Amniotic epithelial cell (primary cell): ENCODE results near the gene GAP43.

Source experiments
- DNase-seq: peaks from one replicate; pipeline ENCODE4 v3.0.0-alpha.2; 2010; ENCODE audit warnings: low read depth

The GAP43 gene

DNA sequence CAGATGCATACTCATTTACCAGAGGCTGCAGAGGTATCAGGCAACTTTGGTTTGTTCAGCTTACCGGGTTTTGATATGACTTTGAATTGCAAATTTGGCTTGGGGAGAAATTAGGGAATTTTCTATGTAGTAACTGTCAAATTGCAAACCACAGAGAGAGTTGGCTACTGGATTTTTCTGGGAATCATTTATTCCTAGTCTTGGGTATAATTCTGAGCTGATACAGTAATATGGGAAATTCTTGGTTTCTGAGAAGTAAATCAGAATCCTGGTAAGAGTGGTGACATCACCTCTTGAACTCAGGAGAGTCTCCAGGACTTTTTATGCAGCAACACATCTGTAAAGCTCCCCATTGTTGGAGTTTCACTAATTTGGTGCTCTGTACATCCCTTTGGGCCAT, 39.0 kb downstream of the GAP43 start:
- no peak for DNase-seq

GRCh38 chr3:115663414-115663813, 40.1 kb downstream of the GAP43 start:
- no peak for DNase-seq

DNA sequence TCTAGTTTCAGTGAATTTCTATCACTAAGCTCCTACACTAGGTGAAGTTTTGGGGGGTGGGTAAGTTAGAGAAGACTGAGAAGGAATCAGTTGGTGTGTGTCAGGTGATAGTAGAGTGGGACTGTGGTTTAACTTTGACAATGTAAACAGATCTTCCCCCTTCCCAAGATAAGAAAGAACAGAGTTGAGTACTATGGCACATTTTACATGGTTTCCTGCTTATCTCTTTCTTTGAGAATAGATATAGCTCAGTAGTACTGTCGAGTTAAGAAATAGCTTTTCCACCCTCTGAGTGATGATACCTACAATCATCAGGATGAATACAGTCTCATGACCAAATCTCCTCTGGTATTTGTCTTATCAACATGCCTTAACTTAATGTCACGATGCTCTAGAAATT, 42.8 kb downstream of the GAP43 start:
- DNase-seq = peak; percentile 84

GRCh38 chr3:115666920-115667737, 43.8 kb downstream of the GAP43 start:
- peak; percentile 43 for DNase-seq

GRCh38 chr3:115667738-115668065, 44.4 kb downstream of the GAP43 start:
- no peak for DNase-seq

DNA sequence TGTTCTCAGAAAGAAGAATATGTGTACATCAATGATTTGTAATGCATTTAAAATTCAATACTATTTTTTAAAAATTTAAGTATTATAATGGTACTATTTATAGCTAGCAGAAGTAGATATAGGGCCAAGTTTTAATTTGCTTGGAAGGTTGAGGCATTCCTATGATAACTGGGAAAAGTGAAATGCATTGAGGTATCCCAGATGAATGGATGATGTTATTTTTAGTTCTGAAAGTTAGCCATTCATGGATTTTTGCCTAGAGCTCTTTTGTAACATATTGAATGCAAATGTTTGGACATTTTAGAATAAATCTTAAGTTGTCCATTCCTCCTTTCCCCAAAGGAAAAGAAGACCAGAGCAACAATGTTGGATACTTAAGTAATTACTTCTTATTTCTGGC, 47.6 kb downstream of the GAP43 start:
- DNase-seq = no peak

DNA sequence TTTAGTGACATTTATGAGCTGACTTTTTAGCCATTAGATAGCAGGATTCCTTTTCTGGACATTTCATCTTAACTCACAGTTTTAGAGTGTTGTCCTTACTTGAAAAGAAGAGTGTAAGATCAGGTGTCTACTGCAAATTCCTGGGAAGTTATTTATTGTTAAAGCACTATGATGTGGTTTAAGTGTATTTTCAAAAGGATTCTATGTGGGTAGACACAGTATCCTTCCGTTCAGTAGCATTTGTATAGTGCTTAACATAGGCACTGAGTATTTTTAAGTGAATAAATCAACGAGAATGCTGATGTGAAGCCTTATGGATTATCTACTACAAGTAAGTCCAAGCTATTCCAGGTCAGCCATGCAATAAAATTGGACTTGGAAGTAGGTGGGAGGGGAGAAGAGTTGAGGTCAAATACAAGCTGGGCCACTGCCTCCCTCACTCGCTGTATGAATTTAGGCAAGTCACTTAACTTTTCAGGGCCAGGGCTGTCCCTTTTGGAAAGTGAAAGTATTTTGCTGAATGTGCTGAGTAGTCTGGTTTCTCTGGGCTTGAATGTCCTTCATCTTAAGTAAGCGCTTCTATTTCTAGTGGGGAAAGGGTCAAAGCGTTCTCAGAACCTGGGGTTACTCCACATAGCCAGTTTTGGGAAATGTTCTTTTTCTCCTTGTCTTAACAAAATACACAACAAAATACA, 48.6 kb downstream of the GAP43 start:
- DNase-seq = no peak

- no peak for DNase-seq
Measured at GRCh38 chr3:115673881-115674280, 50.6 kb downstream of the GAP43 start.

GRCh38 chr3:115676336-115676735, 53.0 kb downstream of the GAP43 start:
- no peak for DNase-seq

DNA sequence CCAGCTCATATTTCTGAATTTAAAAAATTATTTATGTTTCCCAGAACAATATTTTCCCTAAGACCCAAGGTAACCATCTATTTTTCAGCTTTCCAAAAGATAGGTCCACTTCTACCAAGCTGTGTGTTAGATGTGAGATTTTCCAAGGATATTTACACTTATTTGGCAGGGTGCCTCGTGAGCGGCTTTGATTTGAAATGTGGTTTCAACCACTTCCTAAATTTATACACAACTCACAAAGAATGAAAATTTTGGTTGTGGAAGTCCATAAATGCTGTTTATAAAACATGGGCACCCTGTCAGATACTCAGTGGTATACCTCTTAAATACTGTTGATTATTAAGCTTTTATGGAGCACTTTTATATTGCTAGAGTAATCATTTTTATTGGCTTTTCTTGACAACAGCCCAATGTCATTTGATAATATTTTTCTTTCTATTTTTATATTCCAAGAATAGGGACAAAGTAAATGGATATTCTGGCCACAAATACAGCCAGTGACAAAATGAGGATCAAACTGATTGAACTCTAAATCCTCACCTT, 57.6 kb downstream of the GAP43 start:
- DNase-seq = no peak

DNA sequence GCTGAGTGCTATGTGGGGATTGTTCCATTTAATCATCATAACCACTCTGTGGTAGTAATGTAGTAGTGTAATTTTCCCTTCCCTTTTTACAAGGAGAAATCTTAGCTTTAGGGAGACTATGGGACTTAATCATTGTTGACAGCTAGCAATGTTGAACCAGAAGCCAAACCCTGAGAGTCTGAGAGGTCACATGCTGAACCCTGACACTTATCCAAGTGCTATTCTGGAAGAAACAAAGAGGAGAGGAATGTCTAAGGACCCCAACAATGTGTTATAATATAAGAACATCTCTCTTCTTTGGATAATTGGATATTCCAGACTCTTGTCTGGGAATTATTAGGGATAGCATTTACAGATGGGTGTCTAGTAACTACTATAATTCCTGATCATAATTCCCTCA, 58.4 kb downstream of the GAP43 start:
- no peak for DNase-seq

- no peak for DNase-seq
Measured at GRCh38 chr3:115683305-115683704, 60.0 kb downstream of the GAP43 start.

DNA sequence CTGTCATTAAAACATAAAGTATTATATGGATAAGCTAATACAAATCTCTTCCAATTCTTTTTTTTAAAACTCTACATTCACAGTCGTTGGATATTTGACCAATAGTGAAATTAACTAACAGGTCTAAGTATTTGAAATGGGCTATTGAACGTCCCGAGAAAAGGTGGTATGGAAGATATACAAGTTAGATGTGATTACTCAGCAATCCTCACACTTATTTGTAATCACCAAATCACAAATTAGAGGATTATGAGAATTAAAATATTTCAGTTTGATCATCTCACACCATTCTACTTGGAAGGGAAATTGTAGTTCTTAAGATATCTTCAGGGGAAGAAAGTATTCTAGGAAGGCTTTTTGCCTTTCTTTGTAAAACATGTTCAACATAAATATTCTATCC, 60.5 kb downstream of the GAP43 start:
- DNase-seq = no peak

- DNase-seq = no peak
Measured at GRCh38 chr3:115685097-115685496, 61.8 kb downstream of the GAP43 start.

DNA sequence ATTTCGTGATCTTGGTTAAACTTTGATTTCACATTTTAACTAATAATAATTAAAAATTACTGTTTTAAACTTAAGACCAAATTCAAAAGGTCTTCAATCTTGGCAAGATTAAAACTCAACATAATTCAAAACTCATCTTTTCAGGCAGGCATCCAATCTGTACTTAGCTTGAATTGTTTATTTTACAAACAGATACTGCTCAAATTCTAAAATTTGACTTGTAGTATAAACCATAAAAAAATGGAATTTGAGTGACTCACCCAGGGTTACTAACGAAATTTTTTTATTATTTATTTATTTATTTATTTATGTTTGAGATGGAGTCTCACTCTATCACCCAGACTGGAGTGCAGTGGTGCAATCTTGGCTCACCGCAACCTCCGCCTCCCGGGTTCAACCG, 64.4 kb downstream of the GAP43 start:
- DNase-seq = no peak

DNA sequence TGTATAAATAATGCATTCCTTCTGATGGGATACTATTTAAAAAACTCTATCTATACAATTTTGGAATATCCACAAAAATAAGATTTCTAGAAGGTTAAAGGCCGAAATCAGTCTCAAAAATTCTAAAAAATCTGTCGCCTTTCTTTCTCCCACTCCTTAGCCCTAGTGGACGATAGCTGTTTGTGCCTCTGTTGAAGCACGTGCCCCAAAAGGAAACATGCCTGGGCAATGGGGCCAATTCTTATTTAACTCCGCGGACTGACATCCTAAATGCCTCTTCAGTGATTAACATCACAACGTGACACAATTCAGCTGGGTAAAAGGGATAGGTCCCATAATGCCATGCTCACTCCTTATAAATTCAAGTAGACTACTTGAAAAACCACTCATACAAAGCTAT, 65.1 kb downstream of the GAP43 start:
- no peak for DNase-seq

- DNase-seq = no peak
Measured at GRCh38 chr3:115689928-115690327, 66.6 kb downstream of the GAP43 start.

DNA sequence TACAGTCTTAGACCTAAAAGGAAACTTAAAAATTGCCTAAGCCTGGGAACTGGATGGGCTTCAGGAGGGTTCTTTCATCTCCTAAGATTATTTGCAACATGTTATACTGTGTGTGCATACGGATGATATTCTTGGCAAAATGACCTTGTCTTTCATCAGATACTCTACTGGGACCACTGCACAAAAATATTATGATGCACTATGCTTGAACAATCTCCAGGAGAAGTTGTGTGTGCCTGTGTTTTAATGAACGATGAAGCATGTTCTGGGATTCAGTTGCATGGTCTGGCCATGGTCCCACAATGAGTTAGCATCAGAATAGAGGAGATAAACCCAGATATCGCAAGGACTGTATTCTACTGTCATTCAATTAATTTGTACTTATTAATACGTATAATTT, 68.7 kb downstream of the GAP43 start:
- DNase-seq = no peak

DNA sequence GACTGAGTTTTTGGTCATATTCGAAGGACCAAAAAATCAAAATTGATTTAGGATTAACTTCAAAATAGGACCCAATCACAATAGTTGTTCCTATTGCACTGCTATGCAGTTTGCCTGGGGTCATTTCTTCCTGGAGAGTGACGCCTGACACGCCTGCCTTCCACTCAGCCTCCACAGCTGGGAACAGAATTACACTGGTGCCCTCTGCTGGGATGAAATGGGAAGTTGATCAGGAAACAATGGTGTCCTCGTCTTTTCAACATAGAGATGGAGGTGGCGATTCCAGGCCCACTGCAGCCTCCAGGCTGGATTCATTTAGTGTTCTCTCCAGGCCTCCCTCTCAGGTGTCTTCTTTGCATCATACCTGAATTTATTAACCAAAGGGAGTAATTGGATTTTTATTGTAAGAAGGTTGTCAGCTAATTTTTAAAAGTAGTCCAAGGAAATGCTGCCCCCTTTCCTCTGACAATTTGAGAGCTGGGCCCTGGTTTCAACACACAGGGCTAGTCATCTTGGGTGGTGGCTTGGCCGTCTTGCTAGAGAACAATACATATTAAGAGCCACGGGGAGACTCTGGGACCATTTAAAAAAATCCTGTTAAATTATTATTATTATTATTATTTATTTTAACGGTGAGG, 69.7 kb downstream of the GAP43 start:
- peak; percentile 57 for DNase-seq

- DNase-seq = no peak
Measured at GRCh38 chr3:115693868-115694267, 70.6 kb downstream of the GAP43 start.

DNA sequence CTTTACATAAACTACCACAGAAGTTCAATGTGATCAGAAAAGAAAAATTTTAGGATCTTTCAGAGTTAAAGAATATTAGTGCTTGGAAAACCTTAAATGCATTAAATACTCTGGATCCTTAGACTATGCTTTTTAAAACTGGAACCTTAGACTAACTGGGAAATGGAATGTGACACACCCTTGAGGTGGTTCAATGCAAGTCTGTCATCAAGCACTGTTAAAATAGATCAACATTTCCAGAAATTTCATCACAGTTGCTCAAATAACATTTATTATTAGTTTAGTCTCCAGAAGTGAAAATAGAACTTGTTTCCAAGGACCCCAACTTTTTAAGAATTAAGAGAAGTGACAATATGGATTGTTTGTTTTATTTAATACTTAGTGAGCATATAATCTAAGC, 71.8 kb downstream of the GAP43 start:
- no peak for DNase-seq

DNA sequence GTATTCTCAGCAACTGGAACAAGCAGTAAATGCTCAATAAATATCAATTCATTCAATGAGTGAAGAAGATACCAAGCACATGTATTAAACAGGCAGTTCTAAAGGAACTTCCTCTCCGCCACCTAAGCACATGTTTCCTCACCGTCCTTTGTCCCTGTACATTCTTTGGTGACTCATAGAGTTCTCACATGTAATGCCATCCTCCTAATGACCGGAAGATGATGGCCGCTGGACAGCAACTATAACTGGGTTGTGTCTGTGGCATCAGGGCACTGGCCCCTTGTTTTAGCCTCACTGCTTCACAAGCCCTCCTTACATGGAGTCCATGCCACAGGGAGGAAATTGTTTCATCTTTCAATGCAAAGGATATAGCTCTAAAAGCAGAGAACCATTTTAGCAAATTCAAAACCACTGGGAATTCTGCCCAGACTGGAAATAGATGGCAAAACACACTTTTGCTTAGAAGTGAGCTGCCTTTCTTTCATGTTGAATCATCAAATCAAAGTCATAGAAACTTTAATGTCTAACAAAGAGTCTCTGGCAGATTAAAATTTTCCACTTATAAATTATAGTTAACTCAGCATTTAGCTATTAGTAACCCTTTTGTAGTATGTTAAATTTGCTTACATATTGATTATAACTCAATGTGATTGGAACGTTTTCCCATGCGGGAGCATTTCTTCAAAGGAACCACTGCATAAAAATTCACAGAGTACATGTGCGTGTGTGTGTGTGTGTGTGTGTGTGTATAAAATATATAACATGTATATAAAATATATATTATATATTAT, 74.1 kb downstream of the GAP43 start:
- no peak for DNase-seq
